ENCODE measurements around the gene MTM1.

The MTM1 gene

DNA sequence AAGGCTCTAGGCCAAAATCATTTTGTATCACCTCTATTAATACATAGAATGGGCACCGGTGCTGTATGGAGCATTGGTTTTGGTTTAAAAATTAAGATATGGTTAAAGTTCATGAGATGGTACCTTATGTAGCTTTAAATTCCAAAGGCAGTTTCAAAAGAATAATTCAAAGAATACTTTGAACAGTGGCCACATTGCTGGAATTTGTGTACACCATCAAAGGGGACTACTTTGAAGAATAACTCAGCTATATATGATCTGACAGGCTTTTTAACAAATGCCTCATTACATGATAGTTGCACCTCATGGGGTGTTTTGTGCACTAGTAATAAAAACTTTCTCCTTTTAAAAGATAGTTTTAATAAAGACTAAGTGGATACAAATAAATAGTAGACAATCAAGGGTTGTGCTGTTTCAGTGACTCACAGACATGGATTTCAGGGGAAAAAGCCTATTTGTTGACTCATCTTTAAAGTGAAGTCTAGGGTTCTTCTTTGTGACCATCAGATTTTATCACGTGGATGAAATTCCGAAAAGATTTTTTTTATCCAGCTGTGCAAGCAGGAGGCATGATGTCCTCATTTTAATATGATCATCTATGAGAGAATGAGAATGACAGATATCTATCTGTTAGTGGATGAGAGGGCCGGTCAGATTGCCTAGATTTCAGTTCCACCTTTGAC is 12.8 kb downstream of the MTM1 start (continued):
- TF ChIP-seq ZNF169 (tag by site-specific recombination; IDR thresholded peaks at IDR 0.05) = no peak
- no peak for TF ChIP-seq ZFHX2 (tag by site-specific recombination; conservative IDR thresholded peaks at IDR 0.05)
- TF ChIP-seq GLIS1 (tag by site-specific recombination; IDR thresholded peaks at IDR 0.05) = no peak
- TF ChIP-seq ZNF624 (tag by site-specific recombination; IDR thresholded peaks at IDR 0.05) = no peak
- TF ChIP-seq ZBTB7A (tag by site-specific recombination; IDR thresholded peaks at IDR 0.05; ENCODE audit: low read depth) = no peak
- no peak for TF ChIP-seq ZNF239 (tag by site-specific recombination; IDR thresholded peaks at IDR 0.05)

DNA sequence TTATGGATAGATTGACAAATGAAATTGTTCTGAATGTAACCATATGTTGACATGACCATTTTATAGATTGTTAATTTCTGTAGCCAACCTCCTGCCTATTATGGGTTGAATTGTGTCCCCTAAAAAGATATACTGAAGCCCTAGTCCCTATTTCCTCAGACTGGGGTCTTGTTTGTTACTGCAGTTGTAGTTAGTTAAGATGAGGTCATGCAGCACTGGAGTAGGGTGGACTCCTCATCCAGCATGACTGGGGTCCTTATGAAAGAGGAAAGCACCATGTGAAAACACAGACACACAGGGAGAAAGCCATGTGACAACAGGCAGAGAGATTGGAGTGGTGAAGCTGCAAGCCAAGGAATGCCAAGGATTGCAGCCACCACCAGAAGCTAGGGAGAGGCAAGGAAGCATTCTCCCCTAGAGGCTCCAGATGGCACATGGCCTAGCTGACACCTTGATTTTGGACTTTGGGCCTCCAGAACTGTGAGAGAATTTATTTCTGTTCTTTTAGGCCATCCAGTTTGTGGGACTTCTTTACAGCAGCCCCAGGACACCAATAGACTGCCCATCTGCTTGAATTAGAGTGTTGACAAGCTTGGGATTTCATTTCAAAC is 14.0 kb downstream of the MTM1 start:
- Histone ChIP-seq H3K4me1 (ENCODE audit: control insufficient read depth, insufficient read depth, low read length) (no peaks in the 10 kb centered on the region), H3K9me3 (ENCODE audit: control insufficient read depth, insufficient read depth, low read depth, low read length) (no peaks in the 10 kb centered on the region), H3K27ac (ENCODE audit: extremely low read depth, low read depth, low read length) (no peak overlapping the region), H3K36me3 (ENCODE audit: control insufficient read depth in 2 of 2, insufficient read depth in 1 of 2, low read length in 2 of 2) (no peaks in the 10 kb centered on the region), H3K4me3 (ENCODE audit: low read depth, low read length) (no peak overlapping the region)
- POLR2A ChIA-PET = no interaction called here
- TF ChIP-seq ZNF155 (tag by site-specific recombination; IDR thresholded peaks at IDR 0.05) (no peak), ZNF239 (tag by site-specific recombination; IDR thresholded peaks at IDR 0.05) (no peak), ZNF514 (tag by site-specific recombination; IDR thresholded peaks at IDR 0.05) (no peak), OSR2 (tag by site-specific recombination; IDR thresholded peaks at IDR 0.05) (no peak), ZNF623 (tag by site-specific recombination; IDR thresholded peaks at IDR 0.05) (no peak), ZFP3 (tag by site-specific recombination; IDR thresholded peaks at IDR 0.05; ENCODE audit: low read depth) (no peak), ZNF223 (tag by site-specific recombination; IDR thresholded peaks at IDR 0.05) (no peak)
- TF ChIP-seq, protein P1, sequence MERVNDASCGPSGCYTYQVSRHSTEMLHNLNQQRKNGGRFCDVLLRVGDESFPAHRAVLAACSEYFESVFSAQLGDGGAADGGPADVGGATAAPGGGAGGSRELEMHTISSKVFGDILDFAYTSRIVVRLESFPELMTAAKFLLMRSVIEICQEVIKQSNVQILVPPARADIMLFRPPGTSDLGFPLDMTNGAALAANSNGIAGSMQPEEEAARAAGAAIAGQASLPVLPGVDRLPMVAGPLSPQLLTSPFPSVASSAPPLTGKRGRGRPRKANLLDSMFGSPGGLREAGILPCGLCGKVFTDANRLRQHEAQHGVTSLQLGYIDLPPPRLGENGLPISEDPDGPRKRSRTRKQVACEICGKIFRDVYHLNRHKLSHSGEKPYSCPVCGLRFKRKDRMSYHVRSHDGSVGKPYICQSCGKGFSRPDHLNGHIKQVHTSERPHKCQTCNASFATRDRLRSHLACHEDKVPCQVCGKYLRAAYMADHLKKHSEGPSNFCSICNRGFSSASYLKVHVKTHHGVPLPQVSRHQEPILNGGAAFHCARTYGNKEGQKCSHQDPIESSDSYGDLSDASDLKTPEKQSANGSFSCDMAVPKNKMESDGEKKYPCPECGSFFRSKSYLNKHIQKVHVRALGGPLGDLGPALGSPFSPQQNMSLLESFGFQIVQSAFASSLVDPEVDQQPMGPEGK (tag by site-specific recombination; IDR thresholded peaks at IDR 0.05) = no peak
- TF ChIP-seq, protein P2, sequence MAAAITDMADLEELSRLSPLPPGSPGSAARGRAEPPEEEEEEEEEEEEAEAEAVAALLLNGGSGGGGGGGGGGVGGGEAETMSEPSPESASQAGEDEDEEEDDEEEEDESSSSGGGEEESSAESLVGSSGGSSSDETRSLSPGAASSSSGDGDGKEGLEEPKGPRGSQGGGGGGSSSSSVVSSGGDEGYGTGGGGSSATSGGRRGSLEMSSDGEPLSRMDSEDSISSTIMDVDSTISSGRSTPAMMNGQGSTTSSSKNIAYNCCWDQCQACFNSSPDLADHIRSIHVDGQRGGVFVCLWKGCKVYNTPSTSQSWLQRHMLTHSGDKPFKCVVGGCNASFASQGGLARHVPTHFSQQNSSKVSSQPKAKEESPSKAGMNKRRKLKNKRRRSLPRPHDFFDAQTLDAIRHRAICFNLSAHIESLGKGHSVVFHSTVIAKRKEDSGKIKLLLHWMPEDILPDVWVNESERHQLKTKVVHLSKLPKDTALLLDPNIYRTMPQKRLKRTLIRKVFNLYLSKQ (tag by site-specific recombination; IDR thresholded peaks at IDR 0.05; ENCODE audit: borderline replicate concordance) = no peak
- TF ChIP-seq, protein P3, sequence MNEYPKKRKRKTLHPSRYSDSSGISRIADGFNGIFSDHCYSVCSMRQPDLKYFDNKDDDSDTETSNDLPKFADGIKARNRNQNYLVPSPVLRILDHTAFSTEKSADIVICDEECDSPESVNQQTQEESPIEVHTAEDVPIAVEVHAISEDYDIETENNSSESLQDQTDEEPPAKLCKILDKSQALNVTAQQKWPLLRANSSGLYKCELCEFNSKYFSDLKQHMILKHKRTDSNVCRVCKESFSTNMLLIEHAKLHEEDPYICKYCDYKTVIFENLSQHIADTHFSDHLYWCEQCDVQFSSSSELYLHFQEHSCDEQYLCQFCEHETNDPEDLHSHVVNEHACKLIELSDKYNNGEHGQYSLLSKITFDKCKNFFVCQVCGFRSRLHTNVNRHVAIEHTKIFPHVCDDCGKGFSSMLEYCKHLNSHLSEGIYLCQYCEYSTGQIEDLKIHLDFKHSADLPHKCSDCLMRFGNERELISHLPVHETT (tag by site-specific recombination; IDR thresholded peaks at IDR 0.05) = no peak
- TF ChIP-seq, protein P4, sequence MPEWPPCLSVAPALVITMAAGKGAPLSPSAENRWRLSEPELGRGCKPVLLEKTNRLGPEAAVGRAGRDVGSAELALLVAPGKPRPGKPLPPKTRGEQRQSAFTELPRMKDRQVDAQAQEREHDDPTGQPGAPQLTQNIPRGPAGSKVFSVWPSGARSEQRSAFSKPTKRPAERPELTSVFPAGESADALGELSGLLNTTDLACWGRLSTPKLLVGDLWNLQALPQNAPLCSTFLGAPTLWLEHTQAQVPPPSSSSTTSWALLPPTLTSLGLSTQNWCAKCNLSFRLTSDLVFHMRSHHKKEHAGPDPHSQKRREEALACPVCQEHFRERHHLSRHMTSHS (tag by site-specific recombination; IDR thresholded peaks at IDR 0.05) = no peak
- CTCF ChIA-PET = interaction anchor here (1.3 kb wide), 1 partner anchor 12 kb away, joined by 3 read pairs; no protein-coding TSS in a partner anchor
